Stimulated activated CD4-positive, alpha-beta T cell treated with anti-CD3 and anti-CD28 coated beads, Interleukin-4, amount 100 ng/mL, for 24 hours (primary cell): ENCODE results near the gene ACSL3.

Experiments
- DNase-seq: peaks from one replicate; pipeline ENCODE4 v3.0.0-alpha.2; 2020

Gene ACSL3

GRCh38 chr2:222944552-222944951 lies 83.7 kb downstream of the ACSL3 start:
- no peak for DNase-seq

GRCh38 chr2:222944971-222945740 lies 84.3 kb downstream of the ACSL3 start:
- DNase-seq, result no peak

- DNase-seq, result no peak
Measured at GRCh38 chr2:222945887-222946286, 85.1 kb downstream of the ACSL3 start.

- no peak for DNase-seq
Measured at GRCh38 chr2:222946700-222947287, 86.0 kb downstream of the ACSL3 start.

- DNase-seq, result no peak
Measured at GRCh38 chr2:222949073-222949472, 88.2 kb downstream of the ACSL3 start.

GRCh38 chr2:222949690-222950323 lies 89.0 kb downstream of the ACSL3 start:
- DNase-seq, result no peak

GRCh38 chr2:222950638-222951285 lies 89.9 kb downstream of the ACSL3 start:
- no peak for DNase-seq

- no peak for DNase-seq
Measured at GRCh38 chr2:222952204-222952603, 91.4 kb downstream of the ACSL3 start.

GRCh38 chr2:222955008-222955407 lies 94.2 kb downstream of the ACSL3 start:
- DNase-seq, result no peak

GRCh38 chr2:222959358-222959757 lies 98.5 kb downstream of the ACSL3 start:
- no peak for DNase-seq

- DNase-seq, result no peak
Measured at GRCh38 chr2:222960126-222960525, 99.3 kb downstream of the ACSL3 start.

GRCh38 chr2:222963641-222964040 lies 102.8 kb downstream of the ACSL3 start:
- DNase-seq, result no peak

GRCh38 chr2:222964376-222965031 lies 103.7 kb downstream of the ACSL3 start:
- DNase-seq, result no peak

- DNase-seq, result no peak
Measured at GRCh38 chr2:222965555-222965954, 104.7 kb downstream of the ACSL3 start.

- DNase-seq, result no peak
Measured at GRCh38 chr2:222968550-222969155, 107.8 kb downstream of the ACSL3 start.

GRCh38 chr2:222969491-222969890 lies 108.7 kb downstream of the ACSL3 start:
- DNase-seq, result no peak

GRCh38 chr2:222972420-222972819 lies 111.6 kb downstream of the ACSL3 start:
- no peak for DNase-seq

GRCh38 chr2:222973237-222973636 lies 112.4 kb downstream of the ACSL3 start:
- DNase-seq, result no peak

- DNase-seq, result no peak
Measured at GRCh38 chr2:222973733-222974132, 112.9 kb downstream of the ACSL3 start.

- no peak for DNase-seq
Measured at GRCh38 chr2:222976521-222977061, 115.8 kb downstream of the ACSL3 start.

GRCh38 chr2:222977121-222977520 lies 116.3 kb downstream of the ACSL3 start:
- DNase-seq, result no peak

- DNase-seq, result no peak
Measured at GRCh38 chr2:222978850-222979249, 118.0 kb downstream of the ACSL3 start.
